H1 (cell line): ENCODE results near the gene BRIP1. TPM values are rescaled to one million over a fixed set of nuclear protein-coding genes. Genes with fewer than 3 reads are reported as not detected.

Experiments
- CTCF ChIA-PET: fragments of 300-600 bp; sonication (Branson Sonifier 250); formaldehyde crosslinking; loops from one replicate; lab custom pipeline; 2021; ENCODE audit not compliant: partially characterized antibody; lab: Charles Lee
- POLR2A ChIA-PET: fragments of 300-600 bp; sonication (Branson Sonifier 250); formaldehyde crosslinking; loops from one replicate; lab custom pipeline; 2021; ENCODE audit warnings: inconsistent platforms; ENCODE audit not compliant: partially characterized antibody; lab: Charles Lee
- DNase-seq, 2 experiments: peaks; one replicate each; pipeline versions ENCODE4 v3.0.0 to v3.0.0-alpha.2; 2010 to 2022; ENCODE audit warnings: low spot score in 2 of 2, low read depth in 1 of 2, mixed read lengths in 1 of 2
- FAIRE-seq: peaks from 2 replicates; lab custom pipeline; 2011; peaks lifted over from hg19 to GRCh38; lab: Jason Lieb, UNC
- H2AFZ ChIP-seq: 2 replicates; pipeline ENCODE4 v1.8.1; 2012; ENCODE audit warnings: low read length, inconsistent platforms
- H2AK5ac ChIP-seq: 2 replicates; pipeline ENCODE4 v1.6.1; 2013; ENCODE audit warnings: low read depth, low read length
- H2BK120ac ChIP-seq: replicated peaks from 2 replicates; pipeline ENCODE3; 2013; ENCODE audit warnings: low read depth, low read length, inconsistent platforms
- H2BK12ac ChIP-seq: 2 replicates; pipeline ENCODE4 v1.6.1; 2013; ENCODE audit warnings: low read depth, low read length
- H2BK15ac ChIP-seq: 2 replicates; pipeline ENCODE4 v1.6.1; 2013; ENCODE audit warnings: low read length
- H2BK20ac ChIP-seq: 2 replicates; pipeline ENCODE4 v1.6.1; 2013; ENCODE audit warnings: low read length
- H2BK5ac ChIP-seq: 2 replicates; pipeline ENCODE4 v1.6.1; 2013; ENCODE audit warnings: low read depth, low read length
- H3K14ac ChIP-seq: 2 replicates; pipeline ENCODE4 v1.6.1; 2013; ENCODE audit warnings: inconsistent platforms; ENCODE audit not compliant: insufficient read length
- H3K18ac ChIP-seq: 2 replicates; pipeline ENCODE4 v1.6.1; 2013; ENCODE audit warnings: low read length; ENCODE audit errors: extremely low read depth
- H3K23ac ChIP-seq: 2 replicates; pipeline ENCODE4 v1.6.1; 2013; ENCODE audit warnings: inconsistent platforms; ENCODE audit not compliant: insufficient read length
- H3K23me2 ChIP-seq: 2 replicates; pipeline ENCODE4 v1.6.1; 2013; ENCODE audit warnings: low read depth, low read length
- H3K27ac ChIP-seq: 2 replicates; pipeline ENCODE4 v1.6.1; 2011; ENCODE audit warnings: low read depth, low read length, inconsistent platforms
- H3K27me3 ChIP-seq, 4 experiments: replicated peaks in 1 of 4; 1 replicate in 1 of 4; 2 replicates in 3 of 4; pipeline versions ENCODE4 v1.6.1 to v1.8.1; 2011 to 2013; ENCODE audit warnings: low read length in 3 of 4, mild to moderate bottlenecking in 3 of 4, inconsistent platforms in 2 of 4, mixed read lengths in 2 of 4, moderate library complexity in 1 of 4; ENCODE audit not compliant: control insufficient read depth in 3 of 4, insufficient read depth in 3 of 4; ENCODE audit errors: extremely low read depth in 1 of 4
- H3K36me3 ChIP-seq, 4 experiments: 2 replicates each; pipeline versions ENCODE4 v1.6.1 to v1.8.1; 2011 to 2013; ENCODE audit warnings: mild to moderate bottlenecking in 4 of 4, low read length in 3 of 4, moderate library complexity in 2 of 4, control low read depth in 1 of 4, inconsistent platforms in 1 of 4; ENCODE audit not compliant: insufficient read depth in 4 of 4, control insufficient read depth in 2 of 4
- H3K4ac ChIP-seq: replicated peaks from 2 replicates; pipeline ENCODE3; 2013; ENCODE audit warnings: low read length, low read depth, mixed read lengths, inconsistent platforms; ENCODE audit not compliant: insufficient read length
- H3K4me1 ChIP-seq, 4 experiments: replicated peaks in 1 of 4; 1 replicate in 1 of 4; 2 replicates in 3 of 4; pipeline versions ENCODE4 v1.6.1 to v1.8.1; 2011 to 2013; ENCODE audit warnings: low read length in 3 of 4, inconsistent platforms in 2 of 4, mixed read lengths in 1 of 4; ENCODE audit not compliant: insufficient read depth in 4 of 4, control insufficient read depth in 3 of 4
- H3K4me2 ChIP-seq, 2 experiments: 2 replicates each; pipeline versions ENCODE4 v1.6.1 to v1.8.1; 2011 to 2013; ENCODE audit warnings: low read depth in 2 of 2, low read length in 2 of 2, control low read depth in 1 of 2, inconsistent platforms in 1 of 2, mild to moderate bottlenecking in 1 of 2; ENCODE audit not compliant: insufficient read depth in 1 of 2
- H3K4me3 ChIP-seq, 4 experiments: fragments of 200-600, 300-600 bp in 1 of 4; sonication (generic), shearing (Covaris generic), sonication (Bioruptor Twin) in 1 of 4; 2 replicates each; pipeline versions ENCODE4 v1.5.1 to v1.8.1; 2011 to 2016; ENCODE audit warnings: low read length in 4 of 4, low read depth in 3 of 4, control low read depth in 2 of 4, inconsistent platforms in 2 of 4, mild to moderate bottlenecking in 2 of 4, mixed read lengths in 1 of 4, moderate library complexity in 1 of 4; ENCODE audit not compliant: insufficient read depth in 2 of 4; ENCODE audit errors: extremely low read depth in 1 of 4
- H3K56ac ChIP-seq: replicated peaks from 2 replicates; pipeline ENCODE3; 2013; ENCODE audit warnings: low read depth, mild to moderate bottlenecking, mixed read lengths, low read length, inconsistent platforms; ENCODE audit not compliant: insufficient read length
- H3K79me1 ChIP-seq: 2 replicates; pipeline ENCODE4 v1.6.1; 2013; ENCODE audit warnings: low read depth, low read length, control low read depth
- H3K79me2 ChIP-seq, 2 experiments: 2 replicates each; pipeline versions ENCODE4 v1.6.1 to v1.8.1; 2012 to 2013; ENCODE audit warnings: low read length in 2 of 2, mild to moderate bottlenecking in 2 of 2, inconsistent platforms in 1 of 2; ENCODE audit not compliant: insufficient read depth in 2 of 2, control insufficient read depth in 1 of 2
- H3K9ac ChIP-seq, 4 experiments: replicated peaks in 1 of 4; 1 replicate in 1 of 4; 2 replicates in 3 of 4; pipeline versions ENCODE4 v1.6.1 to v1.8.1; 2011 to 2013; ENCODE audit warnings: low read depth in 3 of 4, low read length in 3 of 4, control low read depth in 2 of 4, mild to moderate bottlenecking in 2 of 4, moderate library complexity in 2 of 4, inconsistent platforms in 1 of 4; ENCODE audit errors: extremely low read depth in 1 of 4
- H3K9me3 ChIP-seq, 2 experiments: 2 replicates each; pipeline versions ENCODE4 v1.6.1 to v1.8.1; 2012 to 2013; ENCODE audit warnings: mild to moderate bottlenecking in 2 of 2, moderate library complexity in 2 of 2, control low read depth in 1 of 2, inconsistent platforms in 1 of 2, low read depth in 1 of 2, low read length in 1 of 2, mixed read lengths in 1 of 2; ENCODE audit not compliant: insufficient read depth in 2 of 2
- H4K20me1 ChIP-seq, 2 experiments: replicated peaks in 1 of 2; 2 replicates each; pipeline versions ENCODE3 to v1.8.1; 2011 to 2013; ENCODE audit warnings: inconsistent platforms in 2 of 2, low read length in 2 of 2, mild to moderate bottlenecking in 1 of 2; ENCODE audit not compliant: insufficient read depth in 2 of 2, control insufficient read depth in 1 of 2
- H4K5ac ChIP-seq: 2 replicates; pipeline ENCODE4 v1.6.1; 2013; ENCODE audit warnings: low read length, low read depth, mixed read lengths, inconsistent platforms; ENCODE audit not compliant: insufficient read length
- H4K8ac ChIP-seq: 2 replicates; pipeline ENCODE4 v1.8.0; 2013; ENCODE audit warnings: mild to moderate bottlenecking, moderate library complexity, low read length, inconsistent platforms; ENCODE audit not compliant: insufficient read depth; ENCODE audit errors: extremely low read depth
- H4K91ac ChIP-seq: replicated peaks from 2 replicates; pipeline ENCODE3; 2013; ENCODE audit warnings: low read length, mixed read lengths, inconsistent platforms; ENCODE audit not compliant: insufficient read length
- ATF2 ChIP-seq: IDR thresholded peaks from 2 replicates; pipeline ENCODE4 v1.6.1; 2012; ENCODE audit warnings: low read length, inconsistent platforms
- ATF3 ChIP-seq: IDR thresholded peaks from 2 replicates; pipeline ENCODE4 v1.6.1; 2011; ENCODE audit warnings: low read depth, mild to moderate bottlenecking, low read length; ENCODE audit not compliant: insufficient read depth
- CBX5 ChIP-seq: fragments of 300-800, 300-1000 bp; sonication (generic); IDR thresholded peaks from 2 replicates; pipeline ENCODE4 v1.7.1; 2016; ENCODE audit warnings: antibody characterized with exemption, low read length, low read depth
- CBX8 ChIP-seq: fragments of 300-800, 300-1000 bp; sonication (generic); IDR thresholded peaks from 2 replicates; pipeline ENCODE4 v1.7.1; 2016; ENCODE audit warnings: low read depth, low read length, borderline replicate concordance
- CTBP2 ChIP-seq: IDR thresholded peaks from 2 replicates; pipeline ENCODE4 v1.7.0; 2011; ENCODE audit warnings: borderline replicate concordance, mild to moderate bottlenecking, moderate library complexity, mixed read lengths, low read length; ENCODE audit not compliant: insufficient read depth, insufficient read length
- EP300 ChIP-seq, 2 experiments: IDR thresholded peaks; 1 replicate in 1 of 2; 2 replicates in 1 of 2; pipeline ENCODE4 v1.6.1; 2011 to 2012; ENCODE audit warnings: low read depth in 2 of 2, low read length in 2 of 2, mild to moderate bottlenecking in 2 of 2, borderline replicate concordance in 1 of 2, inconsistent platforms in 1 of 2, moderate library complexity in 1 of 2
- JUND ChIP-seq: IDR thresholded peaks from 2 replicates; pipeline ENCODE4 v1.6.1; 2011; ENCODE audit warnings: mild to moderate bottlenecking, improper control_type of control experiment, low read length
- RAD21 ChIP-seq, 2 experiments: IDR thresholded peaks in 1 of 2; conservative IDR thresholded peaks in 1 of 2; 2 replicates each; pipeline ENCODE4 v1.6.1; 2011; ENCODE audit warnings: low read depth in 2 of 2, low read length in 2 of 2, improper control_type of control experiment in 1 of 2, inconsistent platforms in 1 of 2, mild to moderate bottlenecking in 1 of 2, moderate library complexity in 1 of 2
- SIX5 ChIP-seq: IDR thresholded peaks from 2 replicates; pipeline ENCODE4 v1.6.1; 2011; ENCODE audit warnings: mild to moderate bottlenecking, low read depth, low read length
- SUZ12 ChIP-seq: fragments of 200-600 bp; sonication (generic); IDR thresholded peaks from 2 replicates; pipeline ENCODE4 v1.6.1; 2012; ENCODE audit warnings: mild to moderate bottlenecking, inconsistent platforms, low read length, moderate library complexity, mixed read lengths
- WGBS, 2 experiments: shearing (Covaris generic) in 1 of 2; methylation state at CpG; one replicate each; pipeline versions ENCODE4 v1.1.6 to v1.1.7; 2013 to 2015; ENCODE audit warnings: low lambda C conversion rate in 2 of 2, mixed read lengths in 2 of 2, inconsistent platforms in 1 of 2, low coverage in 1 of 2, missing lambda C conversion rate in 1 of 2; ENCODE audit not compliant: insufficient replicate concordance in 2 of 2, insufficient coverage in 1 of 2, insufficient read length in 1 of 2; ENCODE audit errors: extremely low coverage in 1 of 2, missing lambda C conversion rate in 1 of 2; 5-methylcytosine and 5-hydroxymethylcytosine counted together
- polyA plus RNA-seq, 7 experiments: library from polyadenylated mRNA; depleted of rRNA in 3 of 7; stranded (reverse) in 5 of 7; unstranded in 2 of 7; fragments of >200 nt in 5 of 7; fragments of 200-250 nt in 2 of 7; gene quantifications; 1 replicate in 5 of 7; 2 replicates in 1 of 7; 4 replicates in 1 of 7; pipeline versions ENCODE4 v1.2.1 to v1.2.3, GENCODE V29; 2011 to 2013; ENCODE audit warnings: missing spikeins in 2 of 7, mixed read lengths in 2 of 7
- total RNA-seq: library from RNA; stranded (reverse); fragmentation: NEBNext Ultra II Directional; extraction: Animal tissue kit (Norgen Biotek cat#: 25700); gene quantifications from 2 replicates; pipeline ENCODE4 v1.2.1, GENCODE V29; 2021

BRIP1 gene
- total and polyA plus RNA-seq, 2 of the 8 experiments (the other 6 are each of a cell fraction or from before 2014, with no cell fraction given), result 5.8 to 19.2 TPM

- H3K79me1 ChIP-seq, result no peaks in the 10 kb centered on the region
- no peaks in the 10 kb centered on the region for H3K23me2 ChIP-seq
- 90% methylated on average over 8 of the region's 8 CpGs; no CpG with 5 or more reads in 1 of the 2 experiments for WGBS, 2 experiments
- no peak overlapping the region for H2BK5ac ChIP-seq
- H4K91ac ChIP-seq, result no peak overlapping the region
- H3K4me2 ChIP-seq, result no peak overlapping the region
- no peak overlapping the region for H2BK15ac ChIP-seq
- no peak overlapping the region for H3K23ac ChIP-seq
- H3K4ac ChIP-seq, result no peak overlapping the region
- DNase-seq, result no peak
- no peak overlapping the region for H4K5ac ChIP-seq
- ChIA-PET CTCF (interaction anchor here (1.6 kb wide), 1 partner anchor 9 kb away, joined by 6 read pairs; no protein-coding TSS in a partner anchor), POLR2A (no interaction called here)
- H3K4me1 ChIP-seq, result no peaks in the 10 kb centered on the region
- H3K79me2 ChIP-seq, result no peaks in the 10 kb centered on the region
- H3K18ac ChIP-seq, result no peak overlapping the region
- H3K9ac ChIP-seq, result no peak overlapping the region
- no peaks in the 10 kb centered on the region for H3K27me3 ChIP-seq
- H2BK120ac ChIP-seq, result no peak overlapping the region
- TF ChIP-seq ATF2, result no peak
- no peak for TF ChIP-seq JUND
- no peak for TF ChIP-seq CBX8
- TF ChIP-seq SIX5, result no peak
- no peak for TF ChIP-seq ATF3
- TF ChIP-seq CBX5, result no peak
- no peak for TF ChIP-seq EP300 (IDR thresholded peaks at IDR 0.05; ENCODE audit: borderline replicate concordance in 1 of 2, low read depth in 2 of 2, low read length in 2 of 2)
- TF ChIP-seq SUZ12, result no peak
- TF ChIP-seq CTBP2, result no peak
- TF ChIP-seq RAD21 (IDR thresholded peaks at IDR 0.05 in 1 of 2, conservative IDR thresholded peaks at IDR 0.05 in 1 of 2; ENCODE audit: low read depth in 2 of 2, low read length in 2 of 2), result no peak
- H2AFZ ChIP-seq, result no peak overlapping the region
- H2BK12ac ChIP-seq, result no peak overlapping the region
- H3K56ac ChIP-seq, result no peak overlapping the region
- H3K36me3 ChIP-seq, result peaks cover 3 to 59% (median 14%) of the 10 kb centered on the region in 4 experiments; a peak in 7 of 8 replicates
- no peak overlapping the region for H3K14ac ChIP-seq
- no peak overlapping the region for H4K8ac ChIP-seq
- H3K9me3 ChIP-seq, result no peaks in the 10 kb centered on the region
- H3K27ac ChIP-seq, result no peak overlapping the region
- no peak overlapping the region for H2AK5ac ChIP-seq
- peaks cover 0 to 1% of the 10 kb centered on the region in 2 experiments for H4K20me1 ChIP-seq
- no peak overlapping the region for H2BK20ac ChIP-seq
- H3K4me3 ChIP-seq, result no peak overlapping the region
- no peak for FAIRE-seq
These were observed 17.2 kb downstream of the BRIP1 start for GRCh38 chr17:61846088-61846487.
